Ishikawa (cell line): Measurements from ENCODE around the gene PGC.

Experiments
- CEBPB ChIP-seq: IDR thresholded peaks from 2 replicates; pipeline ENCODE4 v1.6.1; 2012
- EGR1 ChIP-seq: IDR thresholded peaks from 2 replicates; pipeline ENCODE4 v1.6.1; 2012
- EP300 ChIP-seq: IDR thresholded peaks from 2 replicates; pipeline ENCODE4 v1.6.1; 2012; ENCODE audit warnings: borderline replicate concordance
- RAD21 ChIP-seq: IDR thresholded peaks from 2 replicates; pipeline ENCODE4 v1.6.1; 2012; ENCODE audit warnings: low read depth
- TAF1 ChIP-seq: IDR thresholded peaks from 2 replicates; pipeline ENCODE4 v1.6.1; 2012; ENCODE audit warnings: low read depth, mild to moderate bottlenecking
- TCF12 ChIP-seq: IDR thresholded peaks from 2 replicates; pipeline ENCODE4 v1.6.1; 2012; ENCODE audit warnings: low read depth
- TEAD4 ChIP-seq: IDR thresholded peaks from 2 replicates; pipeline ENCODE4 v1.6.1; 2012
- YY1 ChIP-seq: IDR thresholded peaks from 2 replicates; pipeline ENCODE4 v1.6.1; 2012; ENCODE audit warnings: low read depth
- ZBTB7A ChIP-seq: IDR thresholded peaks from 2 replicates; pipeline ENCODE4 v1.6.1; 2012; ENCODE audit warnings: low read depth
- TF ChIP-seq, protein P1 (sequence below): IDR thresholded peaks from 2 replicates; pipeline ENCODE4 v1.6.1; 2012; ENCODE audit warnings: low read depth, mild to moderate bottlenecking

DNA sequence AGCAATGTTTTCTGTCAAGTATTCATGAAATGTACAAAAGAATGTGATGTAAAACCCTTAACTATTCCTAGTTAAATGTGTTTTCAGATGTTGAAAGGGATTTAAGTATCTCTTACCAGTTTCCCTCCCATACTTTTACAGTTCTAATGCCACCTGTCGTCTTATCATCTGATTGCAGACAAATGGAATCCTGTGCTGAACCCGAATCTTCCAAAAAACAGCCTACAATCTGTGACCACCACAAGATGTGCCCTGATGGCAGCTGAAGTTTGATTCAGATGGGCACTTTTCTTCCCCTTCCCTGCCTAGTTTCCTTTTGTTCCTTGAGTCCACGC lies 42.2 kb upstream of the PGC start:
- TF ChIP-seq TAF1 (no peak), TCF12 (no peak), RAD21 (no peak), EP300 (no peak), YY1 (no peak), TEAD4 (no peak), ZBTB7A (no peak), EGR1 (no peak), CEBPB (no peak)
- TF ChIP-seq, protein P1, sequence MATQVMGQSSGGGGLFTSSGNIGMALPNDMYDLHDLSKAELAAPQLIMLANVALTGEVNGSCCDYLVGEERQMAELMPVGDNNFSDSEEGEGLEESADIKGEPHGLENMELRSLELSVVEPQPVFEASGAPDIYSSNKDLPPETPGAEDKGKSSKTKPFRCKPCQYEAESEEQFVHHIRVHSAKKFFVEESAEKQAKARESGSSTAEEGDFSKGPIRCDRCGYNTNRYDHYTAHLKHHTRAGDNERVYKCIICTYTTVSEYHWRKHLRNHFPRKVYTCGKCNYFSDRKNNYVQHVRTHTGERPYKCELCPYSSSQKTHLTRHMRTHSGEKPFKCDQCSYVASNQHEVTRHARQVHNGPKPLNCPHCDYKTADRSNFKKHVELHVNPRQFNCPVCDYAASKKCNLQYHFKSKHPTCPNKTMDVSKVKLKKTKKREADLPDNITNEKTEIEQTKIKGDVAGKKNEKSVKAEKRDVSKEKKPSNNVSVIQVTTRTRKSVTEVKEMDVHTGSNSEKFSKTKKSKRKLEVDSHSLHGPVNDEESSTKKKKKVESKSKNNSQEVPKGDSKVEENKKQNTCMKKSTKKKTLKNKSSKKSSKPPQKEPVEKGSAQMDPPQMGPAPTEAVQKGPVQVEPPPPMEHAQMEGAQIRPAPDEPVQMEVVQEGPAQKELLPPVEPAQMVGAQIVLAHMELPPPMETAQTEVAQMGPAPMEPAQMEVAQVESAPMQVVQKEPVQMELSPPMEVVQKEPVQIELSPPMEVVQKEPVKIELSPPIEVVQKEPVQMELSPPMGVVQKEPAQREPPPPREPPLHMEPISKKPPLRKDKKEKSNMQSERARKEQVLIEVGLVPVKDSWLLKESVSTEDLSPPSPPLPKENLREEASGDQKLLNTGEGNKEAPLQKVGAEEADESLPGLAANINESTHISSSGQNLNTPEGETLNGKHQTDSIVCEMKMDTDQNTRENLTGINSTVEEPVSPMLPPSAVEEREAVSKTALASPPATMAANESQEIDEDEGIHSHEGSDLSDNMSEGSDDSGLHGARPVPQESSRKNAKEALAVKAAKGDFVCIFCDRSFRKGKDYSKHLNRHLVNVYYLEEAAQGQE, result no peak
